Right lobe of liver (tissue), 6 donors: ENCODE results near the gene CAMTA1. TPM values are rescaled to one million over a fixed set of nuclear protein-coding genes. Genes with fewer than 3 reads are reported as not detected.

ENCODE experiments used
- ATAC-seq, 4 donors: fragments of 200-7000 bp; cut with Tn5 transposase; one replicate each; pipeline ENCODE4 v1.9.1; 2020; ENCODE audit warnings: mild to moderate bottlenecking in 4 of 4, moderate library complexity in 4 of 4
- DNase-seq, 3 donors: peaks; one replicate each; pipeline ENCODE4 v3.0.0-alpha.2; 2020
- H3K27ac ChIP-seq, 3 donors: fragments of 200-600 bp; one replicate each; pipeline ENCODE4 v1.8.0; 2022
- H3K27me3 ChIP-seq, 2 donors: fragments of 200-600 bp; one replicate each; pipeline ENCODE4 v1.8.0; 2022
- H3K36me3 ChIP-seq, 4 donors: fragments of 200-600 bp; sonication (generic) in 1 of 4; one replicate each; pipeline versions ENCODE4 v1.5.1 to v1.8.0; 2017 to 2022; ENCODE audit warnings: control low read depth in 1 of 4
- H3K4me1 ChIP-seq, 4 donors: fragments of 200-600 bp; sonication (generic) in 1 of 4; one replicate each; pipeline versions ENCODE4 v1.5.1 to v1.8.0; 2017 to 2022; ENCODE audit warnings: control low read depth in 1 of 4
- H3K4me3 ChIP-seq, 3 donors: fragments of 200-600 bp; one replicate each; pipeline ENCODE4 v1.8.0; 2022
- H3K9me3 ChIP-seq, 4 donors: fragments of 200-600 bp; sonication (generic) in 1 of 4; one replicate each; pipeline versions ENCODE4 v1.5.1 to v1.8.0; 2017 to 2022; ENCODE audit warnings: control low read depth in 1 of 4
- POLR2A ChIP-seq: fragments of 450-650 bp; IDR thresholded peaks from one replicate; pipeline ENCODE4 v1.6.1; 2017; ENCODE audit warnings: antibody characterized with exemption, mild to moderate bottlenecking
- WGBS: methylation state at CpG from one replicate; pipeline ENCODE4 v1.1.6; 2018; ENCODE audit warnings: low coverage, low lambda C conversion rate; ENCODE audit not compliant: insufficient coverage; ENCODE audit errors: missing lambda C conversion rate; 5-methylcytosine and 5-hydroxymethylcytosine counted together
- intact Hi-C, 2 donors: fragments of 100-400 bp; cut with DNase I; formaldehyde crosslinking; loops; one replicate each; pipeline versions ENCODE4 v1.11.2 to v1.14.1; 2022
- total RNA-seq, 6 experiments: library from RNA; depleted of rRNA in 2 of 6; stranded (reverse); fragments of >200 nt in 2 of 6; fragmentation: NEBNext Ultra II Directional in 3 of 6; extraction: Animal tissue kit (Norgen Biotek cat#: 25700) in 3 of 6; gene quantifications; one replicate each; pipeline versions ENCODE4 v1.1.0 to v1.2.4, GENCODE V29; 2016 to 2023
- TF ChIP-seq, protein P1 (sequence below), 4 donors: fragments of 200-600 bp in 3 of 4; fragments of 450-650 bp in 1 of 4; IDR thresholded peaks; one replicate each; pipeline versions ENCODE4 v1.5.1 to v1.8.0; 2016 to 2022; ENCODE audit warnings: antibody characterized with exemption in 4 of 4, mild to moderate bottlenecking in 2 of 4
- donor health status: DM: no; HTN: yes; CAD: no.
- donor health status: DM: no; HTN: no; CAD: no.
- donor health status: DM: no; HTN: no; CAD: no.
- donor health status: DM: no; HTN: yes; CAD: no.
- donor health status: DM: no; HTN: yes; CAD: no.

CAMTA1 gene
- total RNA-seq, 6 experiments from 2014 or later: 32.3 to 49.4 (median 37.2) TPM

DNA sequence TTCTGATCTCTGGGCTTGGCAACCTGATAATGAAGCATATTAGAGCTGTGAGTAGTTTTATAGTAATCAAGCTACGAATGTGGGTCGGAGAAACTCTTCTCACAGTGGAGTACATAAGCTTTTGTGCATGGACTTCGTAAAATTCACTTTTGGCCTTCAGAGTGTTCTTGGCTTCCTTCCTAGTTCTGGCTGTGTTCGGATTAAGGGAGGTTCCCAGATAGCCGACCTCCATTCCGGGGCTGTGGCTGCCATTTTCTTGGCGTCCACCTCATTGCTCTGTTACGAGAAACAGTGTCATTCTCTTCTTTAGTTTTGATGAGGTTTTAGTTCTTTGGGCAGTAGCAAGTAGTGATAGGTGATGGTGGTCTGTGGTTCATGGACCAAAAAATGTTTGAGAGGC lies 26.3 kb downstream of the CAMTA1 start:
- ATAC-seq (peak in 1 of 4 donors; percentile 42), DNase-seq (no peak)
- no peak for TF ChIP-seq POLR2A
- TF ChIP-seq, protein P1, sequence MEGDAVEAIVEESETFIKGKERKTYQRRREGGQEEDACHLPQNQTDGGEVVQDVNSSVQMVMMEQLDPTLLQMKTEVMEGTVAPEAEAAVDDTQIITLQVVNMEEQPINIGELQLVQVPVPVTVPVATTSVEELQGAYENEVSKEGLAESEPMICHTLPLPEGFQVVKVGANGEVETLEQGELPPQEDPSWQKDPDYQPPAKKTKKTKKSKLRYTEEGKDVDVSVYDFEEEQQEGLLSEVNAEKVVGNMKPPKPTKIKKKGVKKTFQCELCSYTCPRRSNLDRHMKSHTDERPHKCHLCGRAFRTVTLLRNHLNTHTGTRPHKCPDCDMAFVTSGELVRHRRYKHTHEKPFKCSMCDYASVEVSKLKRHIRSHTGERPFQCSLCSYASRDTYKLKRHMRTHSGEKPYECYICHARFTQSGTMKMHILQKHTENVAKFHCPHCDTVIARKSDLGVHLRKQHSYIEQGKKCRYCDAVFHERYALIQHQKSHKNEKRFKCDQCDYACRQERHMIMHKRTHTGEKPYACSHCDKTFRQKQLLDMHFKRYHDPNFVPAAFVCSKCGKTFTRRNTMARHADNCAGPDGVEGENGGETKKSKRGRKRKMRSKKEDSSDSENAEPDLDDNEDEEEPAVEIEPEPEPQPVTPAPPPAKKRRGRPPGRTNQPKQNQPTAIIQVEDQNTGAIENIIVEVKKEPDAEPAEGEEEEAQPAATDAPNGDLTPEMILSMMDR (IDR thresholded peaks at IDR 0.05): no peak
- intact Hi-C loops: no loop called here
- Histone ChIP-seq H3K4me3 (no peak overlapping the region), H3K9me3 (no peaks in the 10 kb centered on the region), H3K27me3 (no peaks in the 10 kb centered on the region), H3K4me1 (peaks cover 0 to 26% (median 12%) of the 10 kb centered on the region in 4 donors), H3K36me3 (no peaks in the 10 kb centered on the region), H3K27ac (no peak overlapping the region)
- 55% methylated on average over 7 of the region's 8 CpGs for WGBS

DNA sequence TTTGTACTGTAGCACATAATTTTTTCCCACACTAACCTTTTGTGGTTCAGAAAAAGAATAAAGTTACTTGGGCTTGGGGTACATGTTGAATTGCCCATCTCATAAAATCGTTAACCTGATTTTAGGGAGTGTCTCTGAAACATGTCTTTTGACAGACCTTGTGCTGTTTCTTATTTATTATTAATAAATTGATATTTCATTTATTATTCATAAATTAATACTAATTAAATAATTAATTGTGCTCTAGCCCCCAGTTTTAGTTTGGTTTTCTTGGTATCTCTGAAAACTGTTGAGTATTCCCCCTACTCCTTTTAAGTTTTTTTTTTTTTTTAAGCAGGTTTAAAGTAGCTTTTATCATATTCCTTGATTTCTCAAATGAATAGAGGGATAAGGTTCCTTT lies 27.9 kb downstream of the CAMTA1 start:
- Histone ChIP-seq H3K4me1 (peaks cover 0 to 14% (median 7%) of the 10 kb centered on the region in 4 donors), H3K27me3 (no peaks in the 10 kb centered on the region), H3K27ac (no peak overlapping the region), H3K4me3 (no peak overlapping the region), H3K9me3 (no peaks in the 10 kb centered on the region), H3K36me3 (no peaks in the 10 kb centered on the region)
- TF ChIP-seq, protein P1 (IDR thresholded peaks at IDR 0.05): no peak
- no peak for TF ChIP-seq POLR2A
- no peak for ATAC-seq
- intact Hi-C loops: no loop called here
- no peak for DNase-seq
- WGBS: 81% methylated on average over 1 of the region's 1 CpG

DNA sequence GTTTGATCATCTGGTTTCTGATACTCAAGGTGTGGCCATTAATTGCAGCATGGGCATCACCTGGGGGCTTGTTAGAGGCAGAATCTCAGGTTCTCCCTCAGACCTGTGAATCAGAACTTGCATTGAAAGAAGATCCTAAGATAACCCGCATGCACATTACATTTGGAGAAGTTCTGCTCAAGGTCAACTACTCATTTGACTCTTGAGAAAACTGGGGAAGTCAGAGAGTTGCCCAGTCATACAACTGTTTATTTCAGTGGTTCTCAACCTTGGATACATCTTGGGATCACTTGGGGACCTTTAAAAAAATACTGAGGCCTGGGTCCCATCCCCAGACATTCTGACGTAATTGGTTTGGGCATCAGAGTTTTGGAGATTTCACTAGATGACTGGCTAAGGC lies 30.5 kb downstream of the CAMTA1 start:
- Histone ChIP-seq H3K4me1 (peaks cover 0 to 23% (median 7%) of the 10 kb centered on the region in 4 donors), H3K27ac (no peak overlapping the region), H3K27me3 (no peaks in the 10 kb centered on the region), H3K36me3 (no peaks in the 10 kb centered on the region), H3K9me3 (no peaks in the 10 kb centered on the region), H3K4me3 (no peak overlapping the region)
- TF ChIP-seq, protein P1 (IDR thresholded peaks at IDR 0.05): no peak
- no peak for TF ChIP-seq POLR2A
- ATAC-seq (no peak), DNase-seq (no peak)
- intact Hi-C loops: no loop called here
- WGBS: 84% methylated on average over 2 of the region's 2 CpGs

DNA sequence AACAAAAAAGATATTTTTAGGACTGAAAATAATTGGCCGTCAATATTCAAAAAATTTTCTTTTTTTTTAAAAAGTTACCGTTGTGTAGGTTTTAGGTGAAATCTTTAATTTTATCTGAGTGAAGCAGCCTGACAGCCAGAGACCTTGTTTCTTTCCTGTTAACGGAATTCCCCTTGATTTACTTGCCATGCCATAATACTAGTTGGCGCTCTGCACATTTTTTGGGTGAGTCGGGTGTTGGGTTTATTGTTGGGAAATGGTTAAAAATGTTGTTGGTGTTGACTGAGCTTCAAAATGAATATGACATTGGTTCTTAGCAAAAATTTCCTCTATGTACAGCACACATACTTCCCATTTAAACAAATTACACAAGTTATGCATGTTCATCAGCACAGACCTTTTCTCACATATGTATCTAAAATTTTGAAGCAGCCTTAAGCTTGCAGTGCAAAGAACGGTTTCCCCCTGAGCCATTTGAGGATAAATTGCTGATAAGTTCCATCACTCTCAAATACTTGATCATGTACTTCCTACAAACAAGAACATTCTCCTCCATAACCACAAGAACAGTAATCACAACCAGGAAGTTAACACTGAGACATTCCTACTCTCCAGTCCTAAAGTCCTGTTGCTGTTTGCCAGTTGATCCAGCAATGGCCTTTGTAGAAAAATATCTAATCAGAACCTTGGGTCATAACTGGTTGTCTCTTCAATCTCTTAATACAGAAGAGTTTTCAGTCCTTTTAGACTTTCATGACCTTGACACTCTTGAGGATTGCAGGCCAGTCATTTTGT lies 34.2 kb downstream of the CAMTA1 start:
- WGBS: 62% methylated on average over 6 of the region's 6 CpGs
- Histone ChIP-seq H3K27me3 (no peaks in the 10 kb centered on the region), H3K4me1 (peaks cover 0 to 45% (median 12%) of the 10 kb centered on the region in 4 donors), H3K27ac (peak overlapping the region in 2 of 3 donors; percentile 73 to 89), H3K4me3 (no peak overlapping the region), H3K36me3 (no peaks in the 10 kb centered on the region), H3K9me3 (no peaks in the 10 kb centered on the region)
- TF ChIP-seq POLR2A: no peak
- TF ChIP-seq, protein P1 (IDR thresholded peaks at IDR 0.05): no peak
- DNase-seq (no peak), ATAC-seq (no peak)
- intact Hi-C loops: no loop called here
